Measurements from ENCODE around the gene ZNF438.
"Not testable (repeated sequence)": the region's sequence is repeated elsewhere in the genome, so short reads cannot be mapped to it uniquely, and the experiment has no call there.

The ZNF438 gene

DNA sequence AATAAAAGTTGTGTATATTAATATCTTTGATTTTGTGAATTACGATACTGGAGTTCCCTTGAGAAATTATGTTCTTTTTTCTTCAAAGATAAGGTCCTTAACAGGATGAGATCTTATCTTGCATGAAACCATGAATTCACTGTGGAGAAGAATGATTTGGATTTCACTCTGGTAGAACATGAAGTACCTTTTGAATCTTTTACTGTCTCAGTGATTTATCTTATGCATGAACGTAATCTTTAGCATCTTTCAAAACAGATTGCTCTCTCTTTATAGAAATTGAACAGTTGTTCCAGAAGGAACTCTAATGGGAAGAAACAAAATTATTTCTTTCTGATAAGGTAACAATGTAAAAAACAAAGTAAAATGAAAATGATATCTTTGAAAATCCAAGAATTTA, 11.0 kb upstream of the ZNF438 start:
- no peak for DNase-seq

DNA sequence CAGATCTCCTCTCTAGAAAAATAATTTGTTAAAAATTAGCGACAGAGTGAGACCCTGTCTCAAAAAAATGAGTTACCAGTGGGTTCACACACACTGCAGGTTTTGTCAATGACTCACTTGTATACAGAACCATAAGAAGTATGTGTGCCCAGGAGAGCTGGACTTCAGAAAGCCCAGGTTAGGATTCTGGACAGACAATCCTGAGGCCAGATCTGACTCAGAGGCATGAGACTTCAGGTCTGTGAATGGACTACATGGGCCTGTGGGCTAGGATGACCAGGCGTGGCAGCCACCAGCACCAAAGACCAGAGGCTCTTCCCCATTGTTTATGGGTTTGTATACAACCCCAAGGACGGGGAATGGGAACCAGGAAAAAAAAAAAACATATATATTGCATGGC, 9.3 kb upstream of the ZNF438 start:
- DNase-seq, result no peak

DNA sequence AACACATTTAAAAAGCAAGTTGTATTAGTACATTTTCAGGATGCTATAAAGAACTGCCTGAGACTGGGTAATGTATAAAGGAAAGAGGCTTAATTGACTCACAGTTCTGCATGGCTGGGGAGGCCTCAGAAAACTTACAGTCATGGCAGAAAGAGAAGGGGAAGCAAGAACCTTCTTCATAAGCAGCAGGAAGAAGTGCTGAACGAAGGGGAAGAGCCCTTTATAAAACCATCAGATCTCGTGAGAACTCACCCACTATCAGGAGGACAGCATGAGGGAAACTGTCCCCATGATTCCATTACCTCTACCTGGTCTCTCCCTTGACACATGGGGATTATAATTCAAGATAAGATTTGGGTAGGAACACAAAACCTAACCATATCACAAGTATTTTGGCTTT, 7.3 kb upstream of the ZNF438 start:
- not testable (repeated sequence) for DNase-seq

DNA sequence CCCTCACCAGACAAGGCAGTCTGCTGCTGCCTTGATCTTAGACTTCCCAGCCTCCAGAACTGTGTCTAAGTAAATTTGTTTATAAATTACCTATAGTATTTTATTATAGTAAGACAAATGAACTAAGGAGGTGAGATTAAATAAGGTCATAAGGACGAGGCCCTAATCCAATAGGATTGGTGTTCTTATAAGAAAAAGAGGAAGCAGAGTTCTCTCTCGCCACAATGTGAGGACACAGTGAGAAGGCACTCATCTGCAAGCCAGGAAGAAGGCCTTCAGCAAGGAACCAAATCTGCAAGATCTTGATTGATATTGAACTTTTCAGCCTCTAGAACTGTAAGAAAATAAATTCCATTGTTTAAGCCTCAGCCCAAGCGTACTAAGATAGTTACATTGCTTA, 6.1 kb upstream of the ZNF438 start:
- no peak for DNase-seq

DNA sequence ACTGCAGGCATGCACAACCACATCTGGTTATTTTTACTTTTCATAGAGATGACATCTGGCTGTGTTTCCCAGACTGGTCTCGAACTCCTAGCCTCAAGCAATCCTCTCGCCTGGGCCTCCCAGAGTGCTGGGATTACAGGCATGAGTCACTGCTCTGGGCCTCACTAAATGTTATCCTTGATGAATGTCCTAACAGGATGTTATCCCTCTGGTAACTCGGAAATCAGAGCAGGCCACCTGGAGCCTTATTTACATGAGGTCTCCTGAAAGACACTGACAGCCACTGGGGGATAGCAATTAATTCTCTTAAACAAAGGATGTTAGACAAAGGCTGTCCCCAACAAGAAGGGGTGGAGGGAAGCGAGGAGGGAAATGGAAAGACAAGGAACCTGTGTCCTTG, 4.5 kb upstream of the ZNF438 start:
- DNase-seq, result no peak

DNA sequence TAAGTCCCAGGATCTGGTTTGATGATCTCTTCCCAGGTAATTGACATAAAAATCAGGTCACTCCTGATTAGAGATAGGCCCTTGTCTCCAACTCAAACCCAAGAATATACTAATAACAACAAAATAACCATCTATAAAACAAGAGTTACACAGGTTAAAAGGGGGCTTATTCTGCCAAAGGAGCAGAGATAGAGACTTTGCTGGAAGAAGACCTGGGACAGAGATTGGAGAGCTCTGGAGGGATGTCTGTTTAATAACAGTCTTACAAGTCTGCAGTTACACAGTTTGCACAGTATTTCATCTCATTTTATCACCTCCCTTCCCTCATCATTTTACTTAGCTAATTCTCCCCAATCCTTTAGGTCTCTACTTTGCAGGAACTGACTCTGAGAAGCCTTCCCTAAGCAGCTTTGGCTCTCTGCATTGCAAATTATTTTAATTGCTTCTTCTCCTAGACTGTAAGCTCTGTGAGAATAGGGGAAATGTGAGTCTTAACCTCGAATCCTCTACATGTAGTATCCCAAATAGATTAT, 3.7 kb upstream of the ZNF438 start:
- no peak for DNase-seq

DNA sequence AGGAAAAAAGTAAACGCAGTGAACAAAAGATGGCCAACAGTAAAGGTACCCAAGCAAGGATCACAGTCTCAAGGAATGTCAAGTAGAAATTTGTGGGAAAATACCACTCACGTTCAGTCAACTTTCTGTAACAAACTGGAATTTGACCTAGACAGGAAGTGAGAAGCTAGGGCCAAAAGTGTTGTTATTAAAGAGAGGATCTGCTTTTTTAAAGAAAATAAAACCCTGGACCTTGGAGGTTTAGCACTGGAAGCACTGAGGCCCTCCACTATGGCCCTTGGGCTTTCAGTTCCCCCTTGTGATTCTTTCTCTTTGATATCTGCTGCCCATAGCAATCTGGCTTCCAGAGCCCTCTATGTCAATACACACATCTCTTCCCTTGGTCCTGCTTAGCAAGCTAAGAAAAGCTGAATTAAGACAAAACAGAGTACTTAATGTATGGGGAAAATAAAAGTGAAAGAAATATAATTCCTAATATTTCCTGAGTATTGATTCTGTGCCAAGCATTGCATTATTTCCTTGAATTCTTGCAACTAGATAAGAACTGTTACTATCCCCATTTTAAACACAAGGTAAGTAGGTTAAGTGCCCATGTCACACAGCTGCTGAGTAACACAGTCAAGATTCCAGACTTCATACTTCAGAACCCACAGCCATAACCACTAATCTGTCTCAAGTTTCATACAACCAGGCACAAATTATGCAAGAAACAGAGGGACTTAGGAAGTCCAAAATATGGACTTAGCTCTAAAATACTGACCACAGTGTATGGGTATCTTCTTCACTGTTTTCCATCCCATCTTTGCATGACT, 2.6 kb upstream of the ZNF438 start:
- DNase-seq, result no peak

DNA sequence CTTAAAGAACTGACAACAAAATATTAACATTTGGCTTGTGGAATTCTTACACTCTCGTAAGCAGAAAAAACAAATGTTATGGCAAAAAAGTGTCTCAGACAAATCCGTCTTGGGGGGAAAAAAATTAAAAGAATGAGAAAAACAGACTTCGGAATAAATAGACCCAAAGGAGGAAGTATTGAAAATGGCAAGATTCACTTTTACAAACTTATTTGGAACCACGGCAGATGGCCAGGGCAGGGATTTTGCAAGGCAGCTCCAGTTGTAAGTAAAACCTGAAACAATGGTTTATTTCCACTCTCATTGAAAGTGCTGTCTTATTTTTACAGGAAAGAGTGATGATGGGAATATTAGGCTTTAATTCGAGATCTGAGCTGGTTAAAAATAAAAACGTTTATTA, 1.5 kb upstream of the ZNF438 start:
- DNase-seq, result no peak

DNA sequence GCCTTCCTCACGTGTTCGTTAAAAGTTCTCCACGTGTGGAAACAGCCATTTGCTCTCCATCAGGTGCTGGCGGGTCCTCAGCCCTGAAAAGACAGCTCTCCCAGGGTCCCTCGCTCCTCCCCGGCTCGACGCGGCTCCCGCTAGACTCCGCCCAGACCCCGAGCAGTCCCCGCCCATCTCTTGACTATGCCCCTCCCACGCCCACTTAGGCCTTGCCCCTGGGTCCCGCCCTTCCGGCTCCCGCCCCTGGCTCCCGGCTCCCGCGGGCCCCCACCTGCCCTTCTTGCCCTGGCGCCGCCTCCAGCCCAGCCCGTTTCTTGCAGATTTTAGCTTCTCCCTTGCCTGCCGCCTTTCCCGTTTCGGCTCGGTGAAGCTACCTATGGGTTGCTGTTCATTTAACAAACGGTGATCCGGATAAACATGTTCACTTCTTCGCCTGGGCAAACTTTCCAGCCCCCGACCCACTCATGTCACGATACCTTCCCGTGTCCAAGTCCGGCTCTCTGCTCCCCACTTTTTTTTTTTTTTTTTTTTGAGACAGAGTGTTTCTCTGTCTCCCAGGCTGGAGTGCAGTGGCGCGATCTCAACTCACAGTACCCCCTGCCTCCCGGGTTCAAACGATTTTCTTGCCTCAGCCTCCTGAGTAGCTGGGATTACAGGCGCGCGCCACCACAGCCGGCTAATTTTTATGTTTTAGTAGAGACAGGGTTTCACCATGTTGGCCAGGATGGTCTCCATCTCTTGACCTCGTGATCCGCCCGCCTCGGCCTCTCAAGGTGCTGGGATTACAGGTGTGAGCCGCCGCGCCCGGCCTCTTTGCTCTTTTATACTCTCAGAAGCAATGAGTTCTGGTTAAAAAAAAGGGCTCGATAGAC, 830 bp upstream of the ZNF438 start:
- peak; percentile 64 for DNase-seq

DNA sequence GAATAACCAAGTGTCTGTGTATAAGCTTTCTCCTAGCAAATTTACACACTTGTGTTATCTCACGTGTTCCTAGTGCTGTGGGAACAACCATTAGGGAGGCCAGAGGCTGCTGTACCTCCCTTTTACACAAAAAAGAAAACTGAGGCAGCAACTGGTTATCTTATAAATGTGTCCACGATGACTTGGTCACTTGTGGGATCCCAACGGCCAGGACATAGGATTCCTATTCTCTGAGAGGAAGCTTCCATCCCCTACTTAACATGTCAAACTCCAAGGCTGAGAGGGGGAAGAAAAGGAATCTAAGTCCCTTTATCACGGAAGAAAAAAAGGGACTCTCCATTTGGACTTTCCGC, 484 bp downstream of the ZNF438 start:
- no peak for DNase-seq

DNA sequence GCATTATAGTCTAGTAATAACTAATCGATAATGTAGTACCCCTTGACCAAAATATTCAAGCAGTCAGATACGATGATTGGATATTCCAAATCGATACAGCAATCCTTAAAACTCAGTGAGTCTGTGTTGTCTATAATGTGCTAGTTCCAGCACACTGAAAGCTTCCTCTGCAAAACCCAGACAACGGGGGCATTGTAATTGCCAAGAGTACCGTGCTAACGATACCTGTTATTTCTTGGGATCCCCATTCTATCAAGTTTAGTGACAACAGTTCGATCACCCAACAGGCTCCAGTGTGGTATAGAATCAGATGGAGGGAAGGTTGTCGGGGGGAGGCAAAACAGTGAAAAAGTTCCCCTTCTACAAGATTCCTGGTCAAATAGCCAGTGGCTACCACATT, 865 bp downstream of the ZNF438 start:
- no peak for DNase-seq

DNA sequence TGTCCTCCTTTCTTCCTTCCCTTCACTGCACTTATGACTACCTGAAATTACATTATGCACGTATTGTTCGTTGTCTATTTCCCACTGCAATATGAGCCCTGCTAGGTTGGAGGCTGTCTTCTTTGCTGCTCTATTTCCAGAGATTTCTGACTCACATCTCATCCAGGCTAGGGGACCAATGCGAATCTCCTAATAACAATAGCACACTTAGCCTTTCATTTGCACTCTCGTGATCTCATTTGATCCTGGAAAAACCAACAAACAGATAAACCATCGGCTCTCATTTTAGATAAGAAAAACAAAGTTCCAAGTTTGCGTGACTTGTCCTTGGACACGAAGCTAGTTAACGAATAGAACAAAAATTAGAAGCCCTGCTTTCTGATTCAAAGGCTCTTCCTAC, 1.4 kb downstream of the ZNF438 start:
- DNase-seq, result no peak

DNA sequence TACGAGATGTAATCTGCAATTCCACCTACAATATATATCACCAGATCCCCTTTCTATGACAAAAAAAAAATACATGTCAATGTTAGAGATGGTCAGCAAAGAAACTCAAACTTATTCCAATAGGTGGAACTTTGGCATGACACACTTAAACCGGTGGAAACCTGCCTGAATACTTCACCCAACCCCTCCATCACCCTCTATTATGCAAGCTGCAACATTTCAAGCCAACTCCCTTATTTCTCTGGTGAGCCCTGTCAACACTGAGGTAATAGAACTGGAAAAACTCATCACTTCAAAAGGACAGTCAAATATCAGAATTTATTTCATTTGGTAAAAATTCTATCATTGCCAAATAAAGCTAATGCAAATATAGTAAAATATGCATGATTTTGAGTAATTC, 3.6 kb downstream of the ZNF438 start:
- no peak for DNase-seq

DNA sequence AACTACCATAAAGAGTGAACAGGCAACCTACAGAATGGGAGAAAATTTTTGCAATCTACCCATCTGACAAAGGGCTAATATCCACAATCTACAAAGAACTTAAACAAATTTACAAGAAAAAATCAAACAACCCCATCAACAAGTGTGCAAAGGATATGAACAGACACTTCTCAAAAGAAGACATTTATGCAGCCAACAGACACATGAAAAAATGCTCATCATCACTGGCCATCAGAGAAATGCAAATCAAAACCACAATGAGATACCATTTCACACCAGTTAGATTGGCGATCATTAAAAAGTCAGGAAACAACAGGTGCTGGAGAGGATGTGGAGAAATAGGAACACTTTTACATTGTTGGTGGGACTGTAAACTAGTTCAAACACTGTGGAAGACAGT, 5.4 kb downstream of the ZNF438 start:
- DNase-seq, result not testable (repeated sequence)

DNA sequence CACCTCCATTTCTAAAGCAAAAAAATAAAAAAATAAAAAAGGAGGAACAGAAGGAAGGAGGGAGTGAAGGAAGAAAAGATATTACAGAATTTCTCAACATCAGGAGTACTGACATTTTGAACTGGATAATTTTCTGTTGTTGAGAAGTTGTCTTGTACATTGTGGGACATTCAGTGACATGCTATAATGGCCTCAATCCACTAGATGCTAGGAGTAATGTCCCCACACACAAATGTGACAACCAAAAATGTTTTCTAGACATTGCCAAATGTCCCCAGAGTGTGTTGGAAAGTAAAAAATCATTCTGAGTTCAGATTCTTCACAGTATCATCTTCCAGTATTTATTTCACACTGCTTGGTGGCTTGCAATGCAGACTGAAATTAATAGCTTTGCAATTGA, 6.5 kb downstream of the ZNF438 start:
- no peak for DNase-seq

DNA sequence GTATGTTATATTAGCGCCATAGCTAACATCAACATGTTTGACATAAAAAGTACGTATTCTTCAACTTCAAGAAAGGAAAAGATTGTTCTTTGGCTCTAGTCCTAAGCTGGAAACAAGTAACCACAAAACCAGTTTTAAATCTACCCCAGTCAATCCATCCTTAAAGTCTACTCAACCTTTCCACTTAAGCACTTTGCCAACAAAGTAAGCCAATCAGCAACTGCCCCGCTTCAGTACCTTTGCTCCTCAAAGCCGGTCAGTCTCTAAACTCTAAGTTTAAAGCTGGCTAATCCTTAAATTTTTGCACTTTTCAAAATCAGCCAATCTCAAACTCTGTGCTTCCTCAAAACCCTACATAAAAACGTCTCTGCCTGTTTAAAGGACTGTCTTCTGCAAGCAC, 8.1 kb downstream of the ZNF438 start:
- no peak for DNase-seq

DNA sequence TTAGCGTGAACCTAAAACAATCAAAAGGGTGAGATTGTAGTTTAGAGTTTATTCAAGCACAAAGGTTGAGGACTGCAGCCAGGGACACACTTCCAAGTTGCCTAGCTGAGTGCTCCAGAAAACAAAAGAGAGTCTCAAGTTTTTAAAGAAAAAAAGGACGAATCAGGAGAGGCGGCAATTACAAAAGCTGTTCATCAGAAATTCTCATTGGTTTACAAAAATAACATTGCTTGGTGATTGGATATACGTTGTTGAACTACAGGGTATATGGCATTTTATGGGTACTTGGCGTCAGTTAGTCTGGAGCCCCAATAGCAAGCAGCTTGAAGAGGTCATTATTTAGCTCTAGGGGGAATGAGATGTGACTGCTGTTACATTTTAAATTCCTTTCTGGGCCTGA, 11.5 kb downstream of the ZNF438 start:
- no peak for DNase-seq

DNA sequence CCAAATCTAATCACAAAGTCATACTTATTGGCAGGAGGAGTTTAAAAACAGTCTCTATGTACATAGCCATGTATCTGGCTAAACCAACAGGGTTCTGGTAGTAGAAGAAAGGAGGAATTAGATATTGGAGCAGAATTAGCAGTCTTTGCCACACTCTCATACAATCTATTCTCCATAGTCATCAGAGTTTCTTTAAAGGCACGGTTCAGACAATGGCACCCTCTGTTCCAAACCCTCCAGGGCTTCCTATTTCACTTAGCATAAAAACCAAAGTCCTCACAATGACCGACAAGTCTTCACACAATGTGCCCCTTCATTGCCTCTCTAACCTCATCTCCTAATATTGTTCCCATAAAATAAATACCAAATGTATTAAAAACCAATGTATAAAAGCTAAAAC, 12.7 kb downstream of the ZNF438 start:
- DNase-seq, result no peak

DNA sequence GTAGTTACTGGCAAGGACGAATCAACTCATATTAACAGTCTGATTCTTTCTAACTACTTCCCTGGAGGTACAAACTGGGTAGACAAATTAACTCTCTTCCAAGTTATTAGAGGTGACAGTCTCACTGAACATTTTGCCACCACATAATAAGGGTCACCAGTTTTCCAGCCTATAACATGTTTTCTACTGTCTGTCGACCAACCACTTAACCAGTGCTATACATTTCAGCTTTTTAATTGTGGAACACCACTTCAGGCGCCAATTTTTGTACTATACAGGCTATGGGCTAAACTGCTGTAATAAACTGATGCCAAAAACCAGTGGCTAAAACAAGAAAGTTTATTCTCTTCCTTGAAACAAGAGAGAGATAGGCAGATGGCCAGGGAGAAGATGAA, 13.3 kb downstream of the ZNF438 start:
- DNase-seq, result no peak

DNA sequence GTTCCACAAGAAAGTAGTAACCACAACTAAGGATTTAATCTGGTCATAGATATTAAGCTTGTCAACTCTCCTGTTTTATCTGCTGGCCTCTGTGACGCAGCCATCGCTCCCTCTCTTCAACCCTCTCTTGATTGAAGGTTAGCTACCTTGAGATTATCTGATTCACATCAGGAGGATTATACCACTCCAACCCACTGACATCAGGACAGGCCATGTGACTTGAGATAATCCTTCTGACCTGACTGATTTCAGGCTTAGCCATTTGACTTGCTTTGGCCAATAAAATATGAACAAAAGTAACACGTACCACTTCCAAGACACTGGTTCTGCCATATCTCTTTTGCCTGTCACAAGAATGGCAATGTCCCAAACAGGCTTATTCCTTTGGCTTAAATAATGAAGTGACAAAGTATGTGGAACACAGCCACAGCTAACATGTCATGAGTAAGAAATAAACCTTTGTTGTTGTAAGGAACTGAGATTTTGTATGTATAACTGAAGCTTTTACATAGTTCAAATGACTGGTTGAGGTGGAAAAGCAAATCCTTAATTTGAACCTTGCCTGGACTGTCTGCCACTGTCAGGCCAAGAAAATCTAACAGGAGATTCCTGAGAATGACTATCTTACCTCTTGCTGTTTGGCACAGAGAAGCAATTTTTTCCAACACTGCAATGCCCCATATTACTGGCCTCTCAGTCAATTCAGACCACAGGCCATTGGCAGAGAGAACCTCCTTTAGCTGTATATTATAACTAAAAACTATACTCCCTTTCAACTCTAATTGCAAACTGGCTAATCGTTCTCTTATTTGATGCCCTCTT, 13.9 kb downstream of the ZNF438 start:
- DNase-seq, result no peak

DNA sequence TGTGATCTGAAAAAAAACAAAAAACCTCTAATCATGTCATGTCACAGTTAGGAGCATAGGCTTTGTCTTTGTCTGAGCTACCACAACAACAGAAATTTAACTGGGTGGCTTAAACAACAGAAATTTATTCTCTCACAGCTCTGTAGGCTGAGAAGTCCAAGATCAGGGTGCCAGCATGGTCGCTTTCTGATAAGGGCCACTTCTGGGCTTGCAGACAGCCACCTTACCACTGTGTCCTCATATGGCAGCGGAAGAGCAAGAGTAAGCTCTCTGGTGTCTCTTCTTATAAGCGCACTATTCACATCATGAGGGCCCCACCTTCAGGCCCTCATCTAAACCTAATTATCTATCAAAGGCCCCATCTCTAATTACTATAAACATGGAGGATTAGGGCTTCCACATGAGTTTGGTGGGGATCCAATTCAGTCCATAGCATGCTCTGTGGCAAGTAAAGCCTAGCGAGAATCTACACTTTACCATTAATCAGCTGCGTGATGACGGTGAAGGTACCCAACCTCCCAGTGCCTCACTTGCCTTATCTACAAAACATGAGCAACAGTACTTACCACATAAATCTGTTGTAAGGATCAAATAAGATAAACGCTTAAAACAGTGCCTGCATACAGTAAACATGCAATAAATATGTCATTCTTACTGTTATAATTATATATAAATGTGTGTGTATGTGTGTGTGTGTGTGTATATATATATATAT, 17.3 kb downstream of the ZNF438 start:
- DNase-seq, result no peak

DNA sequence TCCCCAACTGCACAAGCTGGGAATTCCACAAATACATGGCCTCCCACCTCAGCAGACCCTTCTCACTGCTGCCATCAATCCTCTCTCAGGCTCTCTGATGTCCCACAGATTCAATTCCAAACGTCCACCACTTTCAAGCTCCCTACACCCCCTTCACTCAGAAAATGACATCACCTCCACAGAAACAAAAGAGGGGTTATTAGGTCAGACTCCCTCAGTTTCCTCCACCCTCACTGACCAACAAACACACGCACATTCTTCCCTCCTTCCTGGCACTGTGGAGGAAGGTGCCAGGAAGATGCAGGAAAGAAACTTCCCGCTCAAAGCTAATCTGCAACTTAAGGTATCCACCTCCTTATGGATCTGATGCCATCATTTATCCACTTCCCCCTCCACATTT, 18.3 kb downstream of the ZNF438 start:
- no peak for DNase-seq

DNA sequence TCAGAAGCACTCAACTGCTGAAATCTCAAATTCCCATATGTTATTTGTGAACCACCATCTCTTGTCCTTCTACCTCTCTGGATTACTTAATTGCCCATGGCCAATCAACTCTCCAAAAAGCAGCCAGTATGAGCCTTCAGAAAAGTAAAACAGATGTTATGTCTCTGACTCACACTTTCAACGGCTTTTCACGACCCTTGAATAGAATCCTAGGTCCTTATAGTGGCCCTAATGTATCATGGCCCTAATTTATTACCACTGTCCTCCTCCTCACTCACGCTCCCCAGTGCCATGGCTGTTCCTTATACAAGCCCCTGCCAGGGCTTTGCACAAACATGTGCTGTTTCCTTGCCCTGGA, 20.0 kb downstream of the ZNF438 start:
- DNase-seq, result no peak

All from NCI-H187 treated with DMSO at 0.1 percent for 48 hours (cell line).